Lung (tissue), 12 donors: ENCODE measurements around the gene NQO2. TPM values are rescaled to one million over a fixed set of nuclear protein-coding genes. Genes with fewer than 3 reads are reported as not detected.
"Not testable (repeated sequence)": the region's sequence is repeated elsewhere in the genome, so short reads cannot be mapped to it uniquely, and the experiment has no call there.

Experiments used
- ATAC-seq: fragments of 200-7000 bp; cut with Tn5 transposase; one replicate; pipeline ENCODE4 v1.9.1; 2020; ENCODE audit warnings: moderate number of reproducible peaks; ENCODE audit not compliant: insufficient read depth, low FRiP score
- DNase-seq, 3 donors: peaks; one replicate each; pipeline ENCODE4 v3.0.0-alpha.2; 2013 to 2017
- H3K27ac ChIP-seq, 2 donors: one replicate each; pipeline ENCODE4 v1.5.1; 2013; ENCODE audit warnings: mild to moderate bottlenecking in 2 of 2, moderate library complexity in 2 of 2, control low read depth in 1 of 2, inconsistent platforms in 1 of 2, low read depth in 1 of 2, low read length in 1 of 2
- H3K27me3 ChIP-seq, 3 donors: one replicate each; pipeline ENCODE4 v1.5.1; 2013; ENCODE audit warnings: low read length in 2 of 3; ENCODE audit not compliant: control insufficient read depth in 3 of 3, insufficient read depth in 3 of 3
- H3K36me3 ChIP-seq, 4 donors: one replicate each; pipeline ENCODE4 v1.5.1; 2013; ENCODE audit warnings: low read length in 4 of 4, mild to moderate bottlenecking in 1 of 4, moderate library complexity in 1 of 4; ENCODE audit not compliant: control insufficient read depth in 4 of 4, insufficient read depth in 4 of 4
- H3K4me1 ChIP-seq, 5 donors: one replicate each; pipeline ENCODE4 v1.5.1; 2013; ENCODE audit warnings: low read length in 5 of 5, mild to moderate bottlenecking in 2 of 5, moderate library complexity in 1 of 5; ENCODE audit not compliant: control insufficient read depth in 5 of 5, insufficient read depth in 5 of 5
- H3K4me3 ChIP-seq: one replicate; pipeline ENCODE4 v1.5.1; 2013; ENCODE audit warnings: mild to moderate bottlenecking, control low read depth, moderate library complexity
- H3K9ac ChIP-seq, 2 donors: one replicate each; pipeline ENCODE4 v1.5.1; 2013; ENCODE audit warnings: low read length in 2 of 2, control low read depth in 1 of 2; ENCODE audit not compliant: insufficient read depth in 1 of 2
- H3K9me3 ChIP-seq, 4 donors: one replicate each; pipeline ENCODE4 v1.5.1; 2013; ENCODE audit warnings: low read length in 3 of 4, mild to moderate bottlenecking in 1 of 4, moderate library complexity in 1 of 4; ENCODE audit not compliant: control insufficient read depth in 4 of 4, insufficient read depth in 3 of 4
- WGBS, 2 donors: extraction: QIAGEN DNeasy Blood & Tissue Kit; methylation state at CpG; one replicate each; pipeline ENCODE4 v1.1.7; 2013; 5-methylcytosine and 5-hydroxymethylcytosine counted together
- polyA plus RNA-seq, 2 donors: library from polyadenylated mRNA; stranded (reverse); fragments of 200-250 nt; gene quantifications; one replicate each; pipeline ENCODE4 v1.2.1, GENCODE V29; 2013
- total RNA-seq, 2 donors: library from RNA; depleted of rRNA in 1 of 2; stranded (reverse); fragments of >200 nt in 1 of 2; gene quantifications; one replicate each; pipeline ENCODE4 v1.2.1, GENCODE V29; 2014 to 2021
- TF ChIP-seq, protein P1 (sequence below): IDR thresholded peaks from 2 replicates; pipeline ENCODE4 v1.5.1; 2012; ENCODE audit warnings: mild to moderate bottlenecking; ENCODE audit errors: control extremely low read depth, extremely low read depth
- donor health status: control.
- donor health status: control.
- donor health status: Bipolar disorder and iron deficiency.
- donor health status: healthy.
- donor health status: DM: yes; HTN: yes; CAD: no.

The NQO2 gene
- total and polyA plus RNA-seq, 4 donors, result 9.4 to 47.1 (median 43.1) TPM

DNA sequence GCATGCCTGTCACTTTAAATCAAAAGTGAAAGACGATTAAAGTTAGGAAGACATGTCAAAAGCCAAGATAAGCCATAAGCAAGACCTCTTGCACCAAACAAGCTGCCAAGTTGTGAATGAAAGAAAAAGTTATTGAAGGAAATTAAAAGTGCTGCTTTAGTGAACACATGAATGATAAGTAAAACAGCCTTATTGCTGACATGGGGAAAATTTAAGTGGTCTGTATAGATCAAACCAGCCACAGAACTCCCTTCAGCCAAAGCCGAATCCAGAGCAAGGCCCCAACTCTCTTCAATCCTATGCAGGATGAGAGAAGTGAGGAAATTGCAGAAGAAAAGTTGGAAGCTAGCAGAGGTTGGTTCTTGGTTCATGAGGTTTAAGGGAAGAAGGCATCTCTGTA lies 59.3 kb downstream of the NQO2 start:
- peaks cover 0 to 2% (median 0%) of the 10 kb centered on the region in 5 donors for H3K4me1 ChIP-seq
- no peak for DNase-seq
- WGBS, 2 donors, result 52% methylated on average over 2 of the region's 2 CpGs
- H3K36me3 ChIP-seq, result no peaks in the 10 kb centered on the region
- no peak overlapping the region for H3K27ac ChIP-seq
- H3K27me3 ChIP-seq, result no peaks in the 10 kb centered on the region
- TF ChIP-seq, protein P1, sequence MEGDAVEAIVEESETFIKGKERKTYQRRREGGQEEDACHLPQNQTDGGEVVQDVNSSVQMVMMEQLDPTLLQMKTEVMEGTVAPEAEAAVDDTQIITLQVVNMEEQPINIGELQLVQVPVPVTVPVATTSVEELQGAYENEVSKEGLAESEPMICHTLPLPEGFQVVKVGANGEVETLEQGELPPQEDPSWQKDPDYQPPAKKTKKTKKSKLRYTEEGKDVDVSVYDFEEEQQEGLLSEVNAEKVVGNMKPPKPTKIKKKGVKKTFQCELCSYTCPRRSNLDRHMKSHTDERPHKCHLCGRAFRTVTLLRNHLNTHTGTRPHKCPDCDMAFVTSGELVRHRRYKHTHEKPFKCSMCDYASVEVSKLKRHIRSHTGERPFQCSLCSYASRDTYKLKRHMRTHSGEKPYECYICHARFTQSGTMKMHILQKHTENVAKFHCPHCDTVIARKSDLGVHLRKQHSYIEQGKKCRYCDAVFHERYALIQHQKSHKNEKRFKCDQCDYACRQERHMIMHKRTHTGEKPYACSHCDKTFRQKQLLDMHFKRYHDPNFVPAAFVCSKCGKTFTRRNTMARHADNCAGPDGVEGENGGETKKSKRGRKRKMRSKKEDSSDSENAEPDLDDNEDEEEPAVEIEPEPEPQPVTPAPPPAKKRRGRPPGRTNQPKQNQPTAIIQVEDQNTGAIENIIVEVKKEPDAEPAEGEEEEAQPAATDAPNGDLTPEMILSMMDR, result no peak
- no peak for ATAC-seq
- H3K9me3 ChIP-seq, result no peaks in the 10 kb centered on the region
- H3K9ac ChIP-seq, result no peak overlapping the region
- H3K4me3 ChIP-seq, result no peak overlapping the region

DNA sequence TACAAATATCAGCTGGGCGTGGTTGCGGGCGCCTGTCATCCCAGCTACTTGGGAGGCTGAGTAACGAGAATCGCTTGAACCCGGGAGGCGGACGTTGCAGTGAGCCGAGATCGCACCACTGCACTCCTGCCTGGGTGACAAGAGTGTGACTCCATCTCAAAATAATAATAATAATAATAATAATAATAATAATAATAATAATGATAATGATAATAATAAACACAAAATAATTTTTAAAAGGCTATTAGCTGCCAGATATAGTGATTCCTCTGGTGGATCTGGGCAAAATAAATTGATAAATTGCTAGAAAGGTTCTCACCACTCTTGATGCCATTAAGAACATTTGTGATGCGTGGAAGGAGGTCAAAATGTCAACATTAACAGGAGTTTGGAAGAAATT lies 60.4 kb downstream of the NQO2 start:
- 97% methylated on average over 11 of the region's 11 CpGs for WGBS, 2 donors

DNA sequence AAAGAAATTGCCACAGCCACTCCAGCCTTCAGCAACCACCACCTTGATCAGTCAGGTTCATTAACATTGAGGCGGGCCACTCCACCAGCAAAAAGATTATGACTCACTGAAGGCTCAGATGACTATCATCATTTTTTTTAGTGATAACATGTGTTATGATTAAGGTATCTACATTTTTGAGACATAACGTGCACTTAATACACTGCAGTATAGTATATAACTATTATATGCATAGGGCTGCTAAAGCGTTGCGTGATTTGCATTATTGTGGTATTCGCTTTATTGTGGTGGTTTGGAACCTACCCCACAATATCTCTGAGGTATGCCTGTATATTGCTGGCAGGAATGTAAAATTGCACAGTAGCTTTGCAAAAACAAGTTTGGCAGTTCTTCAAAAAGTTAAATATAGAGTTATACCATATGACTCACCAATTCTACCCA lies 61.8 kb downstream of the NQO2 start:
- Histone ChIP-seq H3K27ac (no peak overlapping the region), H3K9me3 (no peaks in the 10 kb centered on the region), H3K36me3 (no peaks in the 10 kb centered on the region), H3K4me3 (no peak overlapping the region), H3K9ac (no peak overlapping the region), H3K4me1 (peaks cover 0 to 4% (median 0%) of the 10 kb centered on the region in 5 donors), H3K27me3 (no peaks in the 10 kb centered on the region)
- 93 to 97% methylated on average over 5 of the region's 5 CpGs for WGBS, 2 donors
- no peak for ATAC-seq
- TF ChIP-seq, protein P1, result no peak
- DNase-seq, result no peak

More for the DNA sequence above, 60.4 kb downstream of the NQO2 start:
- not testable (repeated sequence) for ATAC-seq, DNase-seq, H3K9ac ChIP-seq, H3K9me3 ChIP-seq, H3K27ac ChIP-seq, H3K27me3 ChIP-seq, H3K4me3 ChIP-seq, H3K36me3 ChIP-seq, H3K4me1 ChIP-seq

DNA sequence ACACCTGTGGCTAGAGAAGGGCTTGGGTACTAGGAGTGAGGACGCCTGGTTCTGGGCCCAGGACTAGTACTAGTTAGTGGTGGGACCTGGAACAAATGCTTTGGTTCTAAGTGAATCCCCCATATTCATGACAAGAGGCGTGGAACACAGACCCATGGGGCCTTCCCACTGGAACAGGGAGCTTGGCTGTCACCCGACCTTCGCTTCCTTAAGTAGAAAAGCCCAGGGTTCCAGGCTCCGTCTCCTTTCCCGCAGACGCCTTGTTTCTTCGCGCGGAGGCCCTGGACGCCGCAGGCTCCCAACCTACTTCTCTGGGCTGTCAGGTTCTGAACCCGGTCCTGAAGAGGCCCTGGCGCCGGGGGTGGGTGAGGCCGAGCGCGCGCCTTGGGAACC lies 63.6 kb downstream of the NQO2 start:
- Histone ChIP-seq H3K27ac (peak overlapping the region; percentile 48 to 97), H3K9ac (peak overlapping the region in 1 of 2 donors; percentile 37)
- not testable (repeated sequence) for H3K27me3 ChIP-seq, H3K4me1 ChIP-seq, H3K36me3 ChIP-seq, ATAC-seq, H3K4me3 ChIP-seq, H3K9me3 ChIP-seq
- WGBS, 2 donors, result 1 to 5% methylated on average over 9 to 17 of the region's 19 CpGs
- DNase-seq, result peak in 1 of 3 donors; percentile 28
